ENCODE measurements around the gene NTRK2.

NTRK2 gene

DNA sequence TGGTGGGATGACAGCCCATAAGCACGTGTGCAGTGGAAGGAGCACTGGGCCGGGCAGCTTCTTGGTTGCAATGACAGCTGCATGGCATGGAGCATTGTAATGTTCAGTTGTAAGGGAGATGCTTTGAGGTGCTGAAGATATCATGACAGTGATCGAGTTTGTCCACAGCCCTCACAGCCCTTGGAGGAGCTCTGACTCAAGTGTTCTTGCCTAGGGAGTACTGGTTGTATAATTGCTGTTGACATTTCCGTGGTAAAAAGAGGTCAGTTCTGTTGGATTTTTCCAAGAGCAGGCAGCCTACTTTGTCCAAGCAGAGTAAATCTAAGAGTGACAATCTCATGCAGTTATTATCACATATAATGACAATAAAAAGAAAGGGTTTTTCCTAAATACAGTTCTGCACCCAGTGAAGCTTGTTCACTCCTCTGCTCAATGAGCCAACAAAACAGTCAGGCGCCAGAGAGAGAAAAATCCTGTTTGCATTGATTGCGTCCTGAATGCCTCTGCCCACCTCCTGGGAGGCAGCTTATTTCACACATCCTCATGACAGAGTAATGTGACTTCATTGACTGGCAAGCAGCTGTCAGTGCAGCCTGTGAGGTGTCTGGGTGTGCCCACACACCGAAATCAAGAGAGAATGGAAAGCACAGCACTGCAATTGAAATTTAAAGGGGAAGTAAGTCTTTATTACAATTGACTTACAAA lies 248.0 kb downstream of the NTRK2 start:
- H3K4me3 Mint-ChIP-seq = no peak overlapping the region
- no peaks in the 10 kb centered on the region for H3K36me3 Mint-ChIP-seq
- no peak overlapping the region for H3K27ac Mint-ChIP-seq
- H3K4me1 Mint-ChIP-seq = no peaks in the 10 kb centered on the region
- no peaks in the 10 kb centered on the region for H3K27me3 Mint-ChIP-seq
- no peaks in the 10 kb centered on the region for H3K9me3 Mint-ChIP-seq

DNA sequence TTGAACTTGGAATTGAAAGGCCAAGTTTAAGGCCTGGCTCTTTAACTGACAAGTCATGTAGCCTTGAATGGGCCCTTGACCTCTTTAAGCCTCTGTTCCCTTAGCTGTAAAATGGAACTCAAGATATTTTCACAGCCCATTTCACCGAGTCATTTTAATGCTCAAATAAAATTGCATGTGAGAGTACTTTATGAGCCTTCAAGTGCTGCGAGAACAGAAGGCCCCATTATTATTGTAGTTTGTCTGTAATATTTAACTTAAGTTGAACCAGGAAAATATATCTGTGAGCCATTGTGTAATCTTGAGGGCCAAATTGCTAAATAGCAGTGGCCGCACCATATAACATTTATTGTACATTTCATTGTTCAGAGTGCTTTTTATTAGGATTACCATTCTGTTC lies 249.9 kb downstream of the NTRK2 start:
- Mint-ChIP-seq H3K36me3 (no peaks in the 10 kb centered on the region), H3K27me3 (no peaks in the 10 kb centered on the region), H3K4me3 (no peak overlapping the region), H3K27ac (no peak overlapping the region), H3K4me1 (no peaks in the 10 kb centered on the region), H3K9me3 (no peaks in the 10 kb centered on the region)

DNA sequence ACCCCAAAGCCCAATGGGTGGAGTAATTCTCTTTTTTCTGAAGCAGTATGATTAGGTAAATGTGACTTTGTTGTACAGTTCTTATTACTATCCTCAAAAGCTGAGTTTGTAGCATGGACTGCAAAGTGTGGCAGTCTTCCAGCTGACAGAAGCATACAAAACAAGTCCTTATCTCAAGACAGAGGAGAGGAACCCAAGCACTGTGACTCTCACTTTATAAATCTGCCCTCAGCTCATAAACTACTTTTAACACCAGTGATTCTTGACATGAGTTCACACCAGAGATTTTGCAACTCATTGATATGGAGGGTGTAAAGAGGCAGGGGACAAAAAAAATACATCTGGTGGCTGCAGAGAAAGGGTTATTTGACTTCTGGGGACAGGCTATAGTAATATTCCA lies 251.6 kb downstream of the NTRK2 start:
- H3K36me3 Mint-ChIP-seq = no peaks in the 10 kb centered on the region
- no peaks in the 10 kb centered on the region for H3K9me3 Mint-ChIP-seq
- no peak overlapping the region for H3K27ac Mint-ChIP-seq
- H3K4me1 Mint-ChIP-seq = no peaks in the 10 kb centered on the region
- no peak overlapping the region for H3K4me3 Mint-ChIP-seq
- no peaks in the 10 kb centered on the region for H3K27me3 Mint-ChIP-seq

DNA sequence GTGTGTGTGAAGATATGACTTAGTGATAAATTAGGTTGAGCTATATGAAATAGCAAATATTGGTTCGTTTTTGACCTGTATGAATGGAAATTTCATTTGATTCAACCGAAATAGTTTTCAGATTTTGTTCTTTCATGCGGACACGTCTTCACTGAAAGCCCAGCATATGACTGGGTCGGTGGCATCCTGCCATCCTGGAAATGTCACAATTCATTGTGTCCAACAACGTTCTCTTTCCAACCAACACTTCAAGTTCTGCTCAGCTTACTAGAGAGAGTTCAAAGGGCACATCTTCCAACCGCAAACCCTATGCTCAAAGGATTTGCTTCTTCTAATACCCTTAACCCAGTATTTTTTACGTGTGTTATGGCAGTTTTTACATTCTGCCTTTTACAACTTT lies 252.5 kb downstream of the NTRK2 start:
- no peak overlapping the region for H3K27ac Mint-ChIP-seq
- no peaks in the 10 kb centered on the region for H3K36me3 Mint-ChIP-seq
- H3K9me3 Mint-ChIP-seq = no peaks in the 10 kb centered on the region
- peaks cover 5% of the 10 kb centered on the region for H3K27me3 Mint-ChIP-seq
- no peaks in the 10 kb centered on the region for H3K4me1 Mint-ChIP-seq
- H3K4me3 Mint-ChIP-seq = no peak overlapping the region

DNA sequence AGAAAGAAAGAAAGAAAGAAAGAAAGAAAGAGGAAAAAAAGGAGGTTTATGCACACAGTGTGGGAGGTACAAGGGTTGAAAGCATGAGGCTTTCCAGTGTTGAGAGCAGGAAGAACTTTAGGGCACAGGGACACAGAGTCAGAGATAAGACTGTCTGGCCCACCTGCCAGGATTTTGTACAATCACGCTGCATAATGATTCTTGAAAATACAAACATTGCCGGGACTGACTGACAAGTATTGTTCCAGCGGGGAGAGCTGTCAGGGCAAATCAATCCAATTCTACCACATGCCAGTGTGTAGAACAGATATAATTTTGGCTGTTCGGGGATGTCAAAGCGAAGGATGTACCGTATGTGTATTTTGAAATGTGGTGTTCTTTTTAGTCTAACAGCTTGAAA lies 254.7 kb downstream of the NTRK2 start:
- H3K4me1 Mint-ChIP-seq = no peaks in the 10 kb centered on the region
- H3K9me3 Mint-ChIP-seq = no peaks in the 10 kb centered on the region
- H3K27ac Mint-ChIP-seq = peak overlapping the region; percentile 11
- peaks cover 5% of the 10 kb centered on the region for H3K27me3 Mint-ChIP-seq
- no peak overlapping the region for H3K4me3 Mint-ChIP-seq
- H3K36me3 Mint-ChIP-seq = no peaks in the 10 kb centered on the region

DNA sequence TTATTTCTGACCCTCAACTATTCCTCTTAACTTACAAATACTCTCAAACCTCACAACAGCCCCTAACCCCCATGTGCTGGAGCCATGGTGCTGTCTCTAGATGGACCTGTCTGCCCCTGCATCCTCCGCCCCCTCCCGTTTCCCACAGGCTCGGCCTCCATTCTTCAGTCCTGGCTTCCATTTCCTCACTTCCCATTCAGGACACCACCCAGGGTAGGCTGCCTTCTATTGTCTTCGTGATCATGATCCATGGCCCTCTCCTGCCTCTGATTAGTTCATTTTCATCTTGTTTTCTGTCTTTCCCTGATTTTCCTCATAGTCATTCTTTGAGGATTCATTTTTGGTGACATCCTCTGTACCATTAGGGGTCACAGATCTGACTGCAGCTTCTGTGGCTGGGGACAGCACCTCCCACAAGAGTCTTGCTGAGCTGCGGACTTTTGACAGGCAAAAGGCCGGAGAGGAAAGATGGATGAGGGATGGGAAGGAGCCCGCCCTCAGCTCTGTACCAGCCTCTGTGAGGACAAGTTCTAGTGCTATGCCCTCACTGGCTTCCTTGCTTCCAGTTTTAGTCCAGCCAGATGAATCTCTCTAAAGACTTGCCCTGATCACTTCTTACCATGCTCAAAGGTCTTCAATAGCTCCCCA lies 255.8 kb downstream of the NTRK2 start:
- Mint-ChIP-seq H3K27me3 (peaks cover 5% of the 10 kb centered on the region), H3K36me3 (no peaks in the 10 kb centered on the region), H3K4me1 (no peaks in the 10 kb centered on the region), H3K9me3 (no peaks in the 10 kb centered on the region), H3K4me3 (no peak overlapping the region), H3K27ac (no peak overlapping the region)

DNA sequence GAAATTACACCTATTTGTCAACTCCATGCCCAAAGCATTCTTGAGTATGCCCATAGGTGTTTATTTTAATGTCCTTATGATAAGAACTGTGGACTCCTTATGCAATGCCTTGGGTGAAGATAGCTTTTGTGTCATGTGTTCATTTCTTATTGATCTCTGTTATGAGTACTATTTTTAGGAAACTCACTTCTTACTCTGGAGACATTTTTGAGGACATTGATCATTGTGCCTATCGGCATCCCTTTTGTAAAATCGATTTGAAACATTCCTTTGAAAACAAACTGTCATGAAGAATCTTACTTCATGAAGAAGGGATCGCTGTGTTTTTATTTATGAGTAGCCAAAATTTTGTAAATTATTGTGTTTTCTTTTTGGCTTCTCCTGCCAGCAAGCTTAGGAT lies 257.3 kb downstream of the NTRK2 start:
- Mint-ChIP-seq H3K36me3 (no peaks in the 10 kb centered on the region), H3K4me1 (no peaks in the 10 kb centered on the region), H3K9me3 (no peaks in the 10 kb centered on the region), H3K27me3 (peaks cover 5% of the 10 kb centered on the region), H3K27ac (no peak overlapping the region), H3K4me3 (no peak overlapping the region)

DNA sequence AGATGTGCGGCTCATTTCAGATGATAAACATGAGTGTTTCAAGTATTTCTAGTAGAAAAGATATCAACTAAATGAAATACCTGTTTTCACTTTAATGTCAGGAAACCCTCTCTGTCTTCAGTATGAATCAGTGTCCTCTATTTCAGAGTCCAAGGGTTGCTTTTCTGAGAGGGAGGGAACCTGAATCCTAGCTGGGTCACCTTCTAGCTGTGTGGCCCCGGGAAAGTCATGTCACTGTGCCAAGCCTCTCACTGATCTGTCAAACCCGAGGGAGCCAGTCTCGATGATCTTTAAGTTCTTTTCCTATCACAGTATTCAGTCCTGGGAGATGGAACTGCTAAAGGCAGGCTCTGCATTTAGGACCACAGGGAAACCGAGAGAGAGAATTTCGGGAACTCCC lies 258.9 kb downstream of the NTRK2 start:
- Mint-ChIP-seq H3K4me3 (no peak overlapping the region), H3K27me3 (peaks cover 5% of the 10 kb centered on the region), H3K36me3 (no peaks in the 10 kb centered on the region), H3K27ac (no peak overlapping the region), H3K4me1 (no peaks in the 10 kb centered on the region), H3K9me3 (no peaks in the 10 kb centered on the region)

DNA sequence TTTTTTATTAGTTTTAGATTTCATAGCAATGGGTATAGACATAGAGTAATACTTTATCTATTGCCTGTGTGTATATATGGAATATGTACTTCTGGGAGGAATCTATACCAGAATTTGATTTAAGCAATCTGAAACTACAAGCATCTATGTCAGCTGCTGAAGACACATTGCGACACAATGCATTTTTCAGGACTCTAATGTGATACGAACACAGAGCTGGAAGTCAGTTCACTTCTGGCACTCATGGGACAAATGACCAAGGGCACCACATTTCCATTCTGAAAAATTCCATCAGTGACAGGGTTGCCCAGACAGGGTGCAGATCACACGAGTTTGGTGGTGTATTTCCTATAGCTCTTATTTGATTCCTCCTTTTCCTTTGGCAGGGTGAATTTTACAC lies 259.5 kb downstream of the NTRK2 start:
- no peak overlapping the region for H3K4me3 Mint-ChIP-seq
- no peaks in the 10 kb centered on the region for H3K4me1 Mint-ChIP-seq
- no peaks in the 10 kb centered on the region for H3K9me3 Mint-ChIP-seq
- H3K36me3 Mint-ChIP-seq = no peaks in the 10 kb centered on the region
- no peak overlapping the region for H3K27ac Mint-ChIP-seq
- peaks cover 5% of the 10 kb centered on the region for H3K27me3 Mint-ChIP-seq

DNA sequence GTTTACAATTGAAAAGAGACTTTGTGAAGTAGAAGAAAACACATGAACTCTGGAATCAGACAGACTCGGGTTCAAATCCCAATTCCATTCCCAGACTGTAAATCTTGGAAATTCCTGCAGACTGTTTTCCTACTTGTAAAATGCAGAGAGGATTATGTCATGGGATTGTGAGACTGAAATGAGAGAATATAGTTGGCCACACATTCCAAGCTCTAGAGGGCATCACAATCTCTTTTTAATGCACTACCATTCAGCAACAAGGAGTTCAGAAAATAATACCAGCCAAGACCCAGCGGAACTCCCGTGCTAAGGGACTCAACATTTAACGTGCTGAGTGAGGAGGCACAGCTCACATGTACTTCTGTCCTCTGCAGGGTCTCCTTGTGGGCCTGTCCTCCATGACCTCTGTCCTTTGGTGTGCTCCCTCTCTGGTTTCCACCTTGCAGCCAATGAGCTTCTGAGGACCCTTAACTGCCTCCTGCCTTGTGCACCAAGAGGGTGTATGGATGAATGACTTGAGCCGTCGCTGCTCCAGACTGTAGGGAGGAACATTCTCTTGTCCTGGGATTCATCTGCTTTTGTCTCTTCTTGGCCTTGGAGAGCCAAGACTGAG lies 263.5 kb downstream of the NTRK2 start:
- peaks cover 2% of the 10 kb centered on the region for H3K27me3 Mint-ChIP-seq

DNA sequence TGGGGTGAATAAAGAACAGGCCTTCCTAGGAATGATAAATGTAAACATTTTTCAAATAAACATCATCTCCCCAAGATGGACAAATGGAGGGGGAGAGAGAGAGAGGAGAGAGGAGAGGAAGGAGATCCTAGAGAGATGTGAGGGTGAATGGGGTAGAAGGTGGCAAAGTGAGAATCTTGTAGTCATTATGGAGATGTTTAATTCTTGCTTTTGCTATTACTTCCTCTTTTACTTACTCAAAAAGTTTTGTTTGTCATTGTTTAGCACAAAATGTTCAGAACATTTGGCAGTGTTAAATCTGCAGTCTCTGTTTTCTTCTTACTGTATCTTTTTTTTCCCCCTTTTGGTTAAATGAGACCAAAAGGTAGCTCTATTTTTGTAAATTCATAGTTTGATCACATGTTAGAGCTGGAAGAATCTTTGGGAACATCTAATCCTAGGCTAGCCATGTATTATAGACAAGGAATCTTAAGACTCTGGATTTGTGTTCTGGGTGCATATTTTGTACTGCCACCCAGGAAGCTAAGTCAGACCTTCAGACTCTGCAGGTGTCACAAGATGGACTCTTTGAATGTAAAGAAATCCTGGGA lies 266.1 kb downstream of the NTRK2 start:
- no peaks in the 10 kb centered on the region for H3K36me3 Mint-ChIP-seq
- peaks cover 4% of the 10 kb centered on the region for H3K27me3 Mint-ChIP-seq
- H3K4me3 Mint-ChIP-seq = no peak overlapping the region
- H3K4me1 Mint-ChIP-seq = no peaks in the 10 kb centered on the region
- H3K9me3 Mint-ChIP-seq = no peaks in the 10 kb centered on the region
- no peak overlapping the region for H3K27ac Mint-ChIP-seq

More for the DNA sequence above, 263.5 kb downstream of the NTRK2 start:
- Mint-ChIP-seq H3K36me3 (no peaks in the 10 kb centered on the region), H3K27ac (no peak overlapping the region), H3K9me3 (no peaks in the 10 kb centered on the region), H3K4me1 (no peaks in the 10 kb centered on the region), H3K4me3 (no peak overlapping the region)

DNA sequence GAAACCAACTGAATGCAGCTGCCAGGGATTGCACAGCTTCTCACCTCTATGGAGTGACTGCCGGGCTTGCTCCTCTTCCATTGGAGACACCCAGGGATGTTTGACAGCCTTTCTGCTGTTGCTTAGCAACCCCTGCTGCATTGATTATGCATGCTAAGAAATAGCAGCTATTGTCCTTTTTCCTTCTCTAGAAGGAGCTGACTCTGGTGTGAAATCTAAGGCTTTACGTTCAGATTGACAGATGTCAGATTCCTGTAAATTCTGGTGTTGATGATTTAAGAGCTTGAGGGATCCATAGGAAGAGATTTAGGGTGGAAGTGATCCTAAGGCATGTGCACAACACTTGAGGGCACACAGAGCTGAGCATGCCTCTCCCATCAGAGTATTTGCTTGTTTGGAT lies 267.7 kb downstream of the NTRK2 start:
- no peaks in the 10 kb centered on the region for H3K36me3 Mint-ChIP-seq
- peaks cover 4% of the 10 kb centered on the region for H3K27me3 Mint-ChIP-seq
- no peak overlapping the region for H3K27ac Mint-ChIP-seq
- H3K9me3 Mint-ChIP-seq = no peaks in the 10 kb centered on the region
- H3K4me3 Mint-ChIP-seq = no peak overlapping the region
- no peaks in the 10 kb centered on the region for H3K4me1 Mint-ChIP-seq

DNA sequence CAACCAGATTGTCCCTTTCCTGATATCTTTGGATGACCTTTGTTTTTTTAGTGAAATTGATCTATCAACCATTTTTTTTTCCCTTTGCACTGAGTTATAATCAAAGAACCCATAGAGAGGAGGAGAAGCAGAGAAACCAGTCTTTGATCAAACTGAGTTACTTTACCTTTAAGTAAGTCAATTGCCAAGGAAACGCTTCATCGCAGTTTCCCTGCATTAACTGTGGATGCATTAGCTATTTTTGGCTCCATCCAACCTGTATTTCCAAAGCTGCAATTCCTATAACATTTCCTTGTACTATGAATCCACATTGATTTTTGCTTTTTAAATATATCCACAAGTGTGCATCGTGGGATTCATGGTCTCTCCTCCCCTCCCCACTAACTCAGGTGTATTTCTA lies 268.1 kb downstream of the NTRK2 start:
- no peaks in the 10 kb centered on the region for H3K4me1 Mint-ChIP-seq
- H3K27me3 Mint-ChIP-seq = peaks cover 4% of the 10 kb centered on the region
- no peak overlapping the region for H3K4me3 Mint-ChIP-seq
- H3K27ac Mint-ChIP-seq = no peak overlapping the region
- H3K9me3 Mint-ChIP-seq = no peaks in the 10 kb centered on the region
- no peaks in the 10 kb centered on the region for H3K36me3 Mint-ChIP-seq

DNA sequence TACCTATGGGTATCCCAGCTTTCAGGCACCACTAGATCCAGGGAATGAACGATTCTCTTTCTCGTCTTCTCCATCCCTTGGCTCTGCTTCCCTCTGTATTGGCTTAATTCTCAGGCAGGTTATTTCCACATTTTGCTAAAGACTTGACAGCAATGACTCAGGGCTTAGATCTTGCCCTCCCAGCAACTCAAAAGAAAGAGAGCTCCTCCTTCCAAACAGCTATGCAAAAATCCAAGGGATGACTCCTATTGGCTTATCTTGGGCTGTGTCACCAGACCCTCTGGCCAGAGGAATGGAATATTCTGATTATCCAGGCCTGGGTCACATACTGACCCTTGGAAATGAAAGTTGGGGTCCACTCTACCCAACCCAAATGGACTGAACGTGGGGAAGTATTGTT lies 270.2 kb downstream of the NTRK2 start:
- Mint-ChIP-seq H3K36me3 (no peaks in the 10 kb centered on the region), H3K9me3 (peaks cover 5% of the 10 kb centered on the region), H3K27ac (no peak overlapping the region), H3K27me3 (peaks cover 4% of the 10 kb centered on the region), H3K4me3 (no peak overlapping the region), H3K4me1 (no peaks in the 10 kb centered on the region)

DNA sequence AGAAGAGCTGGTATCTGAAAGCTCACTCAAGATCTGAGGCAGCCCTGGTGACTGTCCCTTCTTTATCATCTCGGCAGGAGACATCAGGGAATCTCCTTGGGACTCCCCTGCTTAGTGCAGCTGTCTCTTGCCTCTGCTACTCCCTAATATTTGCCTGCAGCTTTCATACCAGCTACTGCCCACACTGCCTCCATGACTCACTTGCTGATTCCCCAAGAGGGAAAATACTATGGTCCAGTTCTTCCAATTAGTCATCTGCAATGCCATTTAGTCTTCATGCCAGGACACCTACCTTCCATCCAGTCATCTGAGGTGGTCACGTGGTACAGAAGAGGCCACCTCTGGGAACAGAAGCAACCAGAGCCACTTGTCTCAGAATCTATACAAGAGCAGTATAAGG lies 270.8 kb downstream of the NTRK2 start:
- H3K27me3 Mint-ChIP-seq = peaks cover 4% of the 10 kb centered on the region
- no peaks in the 10 kb centered on the region for H3K36me3 Mint-ChIP-seq

DNA sequence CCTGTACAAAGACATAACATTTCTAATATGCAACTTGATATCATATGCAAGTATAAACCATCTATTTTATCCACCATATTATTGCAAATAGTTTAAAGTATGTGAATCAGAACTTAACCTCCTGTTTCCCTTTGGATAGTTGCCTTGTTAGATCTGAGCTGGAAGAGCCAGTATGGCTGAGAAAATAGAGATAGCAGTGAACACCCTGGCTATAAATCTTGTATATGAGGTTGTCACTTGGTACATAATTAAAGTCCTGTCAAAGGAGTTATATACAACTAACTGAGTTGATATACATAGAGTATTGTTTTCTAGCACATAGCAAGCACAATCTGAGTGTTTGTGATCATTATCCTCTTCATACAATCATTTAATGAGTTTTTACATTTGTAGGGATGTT lies 272.3 kb downstream of the NTRK2 start:
- H3K4me3 Mint-ChIP-seq = no peak overlapping the region
- H3K4me1 Mint-ChIP-seq = no peaks in the 10 kb centered on the region
- H3K27ac Mint-ChIP-seq = no peak overlapping the region
- H3K36me3 Mint-ChIP-seq = no peaks in the 10 kb centered on the region
- peaks cover 4% of the 10 kb centered on the region for H3K27me3 Mint-ChIP-seq
- H3K9me3 Mint-ChIP-seq = peaks cover 5% of the 10 kb centered on the region

More for the DNA sequence above, 270.8 kb downstream of the NTRK2 start:
- Mint-ChIP-seq H3K4me1 (no peaks in the 10 kb centered on the region), H3K27ac (no peak overlapping the region), H3K4me3 (no peak overlapping the region), H3K9me3 (peaks cover 5% of the 10 kb centered on the region)

All from activated naive CD4-positive, alpha-beta T cell treated with anti-CD3 and anti-CD28 coated beads, Interleukin-2, amount 50 U/mL, for 24 hours (primary cell).